Measurements from ENCODE around the gene CLEC16A.
A peak's percentile ranks its signal among the peaks of the same experiment; 100 is the strongest.

CLEC16A gene

GRCh38 chr16:11125936-11126335 is 181.6 kb downstream of the CLEC16A start:
- TF ChIP-seq POLR2A (IDR thresholded peaks at IDR 0.05; ENCODE audit: low read depth, low read length): no peak
- FAIRE-seq (no peak), DNase-seq (ENCODE audit: insufficient read length, low spot score) (no peak)

GRCh38 chr16:11126399-11127054 is 182.2 kb downstream of the CLEC16A start:
- FAIRE-seq (no peak), DNase-seq (ENCODE audit: insufficient read length, low spot score) (no peak)
- no peak for TF ChIP-seq POLR2A (IDR thresholded peaks at IDR 0.05; ENCODE audit: low read depth, low read length)

- DNase-seq (ENCODE audit: insufficient read length, low spot score): no peak
- no peak for FAIRE-seq
- TF ChIP-seq POLR2A (IDR thresholded peaks at IDR 0.05; ENCODE audit: low read depth, low read length): no peak
Observed at GRCh38 chr16:11127610-11128195, 183.3 kb downstream of the CLEC16A start.

GRCh38 chr16:11128211-11129141 is 184.1 kb downstream of the CLEC16A start:
- FAIRE-seq (no peak), DNase-seq (ENCODE audit: insufficient read length, low spot score) (no peak)
- no peak for TF ChIP-seq POLR2A (IDR thresholded peaks at IDR 0.05; ENCODE audit: low read depth, low read length)

- DNase-seq (ENCODE audit: insufficient read length, low spot score) (no peak), FAIRE-seq (no peak)
- no peak for TF ChIP-seq POLR2A (IDR thresholded peaks at IDR 0.05; ENCODE audit: low read depth, low read length)
Observed at GRCh38 chr16:11129378-11129781, 185.0 kb downstream of the CLEC16A start.

GRCh38 chr16:11130978-11131665 is 186.8 kb downstream of the CLEC16A start:
- DNase-seq (ENCODE audit: insufficient read length, low spot score): no peak
- no peak for FAIRE-seq
- TF ChIP-seq POLR2A (IDR thresholded peaks at IDR 0.05; ENCODE audit: low read depth, low read length): no peak

GRCh38 chr16:11131706-11132105 is 187.3 kb downstream of the CLEC16A start:
- no peak for FAIRE-seq
- no peak for DNase-seq (ENCODE audit: insufficient read length, low spot score)
- TF ChIP-seq POLR2A (IDR thresholded peaks at IDR 0.05; ENCODE audit: low read depth, low read length): no peak

GRCh38 chr16:11133344-11133943 is 189.1 kb downstream of the CLEC16A start:
- DNase-seq (ENCODE audit: insufficient read length, low spot score) (peak; percentile 86), FAIRE-seq (peak; percentile 6)
- no peak for TF ChIP-seq POLR2A (IDR thresholded peaks at IDR 0.05; ENCODE audit: low read depth, low read length)

- DNase-seq (ENCODE audit: insufficient read length, low spot score) (no peak), FAIRE-seq (no peak)
- no peak for TF ChIP-seq POLR2A (IDR thresholded peaks at IDR 0.05; ENCODE audit: low read depth, low read length)
Observed at GRCh38 chr16:11134722-11135463, 190.5 kb downstream of the CLEC16A start.

GRCh38 chr16:11135464-11135973 is 191.2 kb downstream of the CLEC16A start:
- no peak for TF ChIP-seq POLR2A (IDR thresholded peaks at IDR 0.05; ENCODE audit: low read depth, low read length)

GRCh38 chr16:11136600-11136999 is 192.2 kb downstream of the CLEC16A start:
- TF ChIP-seq POLR2A (IDR thresholded peaks at IDR 0.05; ENCODE audit: low read depth, low read length): no peak
- peak; percentile 77 for DNase-seq (ENCODE audit: insufficient read length, low spot score)
- peak; percentile 20 for FAIRE-seq

More at GRCh38 chr16:11135464-11135973, 191.2 kb downstream of the CLEC16A start:
- FAIRE-seq (no peak), DNase-seq (ENCODE audit: insufficient read length, low spot score) (no peak)

GRCh38 chr16:11138022-11138768 is 193.8 kb downstream of the CLEC16A start:
- no peak for FAIRE-seq
- TF ChIP-seq POLR2A (IDR thresholded peaks at IDR 0.05; ENCODE audit: low read depth, low read length): no peak

More at GRCh38 chr16:11138022-11138768, 193.8 kb downstream of the CLEC16A start:
- no peak for DNase-seq (ENCODE audit: insufficient read length, low spot score)
